Stimulated activated CD8-positive, alpha-beta memory T cell treated with anti-CD3 and anti-CD28 coated beads, Interleukin-2, amount 100 ng/mL, for 1 hour (primary cell): ENCODE measurements around the gene CARMIL3.

Experiments used
- DNase-seq, 2 donors: peaks; one replicate each; pipeline ENCODE4 v3.0.0-alpha.2; 2020; ENCODE audit warnings: low read depth in 2 of 2

The CARMIL3 gene

GRCh38 chr14:24060984-24061913 is 9.4 kb downstream of the CARMIL3 start:
- DNase-seq = no peak

- no peak for DNase-seq
Observed at GRCh38 chr14:24062216-24062980, 10.6 kb downstream of the CARMIL3 start.

DNA sequence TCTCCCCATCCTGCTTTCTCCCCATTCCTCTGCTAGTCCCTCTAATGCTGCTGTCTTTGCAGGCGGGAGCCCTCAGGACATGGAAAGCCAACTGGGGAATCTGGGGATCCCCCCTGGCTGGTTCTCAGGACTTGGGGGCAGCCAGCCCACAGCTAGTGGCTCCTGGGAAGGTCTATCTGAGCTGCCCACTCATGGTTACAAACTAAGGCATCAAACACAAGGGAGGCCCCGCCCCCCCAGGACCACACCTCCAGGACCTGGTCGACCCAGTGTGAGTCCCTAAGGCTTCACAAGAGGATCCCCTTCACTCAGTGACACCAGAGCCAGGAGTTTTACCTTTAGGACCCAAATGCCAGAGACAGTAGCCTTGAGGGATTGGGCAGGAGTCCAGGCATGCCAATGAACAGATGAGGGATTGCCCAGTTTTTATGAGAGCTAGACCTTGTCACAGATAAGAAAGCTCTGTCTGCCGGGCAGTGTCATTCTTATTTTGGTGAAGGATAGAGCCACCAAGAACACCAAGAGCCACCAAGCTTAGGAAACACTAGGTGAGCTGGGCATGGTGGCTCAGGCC is 11.5 kb downstream of the CARMIL3 start:
- no peak for DNase-seq

GRCh38 chr14:24064091-24064795 is 12.4 kb downstream of the CARMIL3 start:
- no peak for DNase-seq

- DNase-seq = no peak
Observed at GRCh38 chr14:24064856-24065255, 13.0 kb downstream of the CARMIL3 start.

DNA sequence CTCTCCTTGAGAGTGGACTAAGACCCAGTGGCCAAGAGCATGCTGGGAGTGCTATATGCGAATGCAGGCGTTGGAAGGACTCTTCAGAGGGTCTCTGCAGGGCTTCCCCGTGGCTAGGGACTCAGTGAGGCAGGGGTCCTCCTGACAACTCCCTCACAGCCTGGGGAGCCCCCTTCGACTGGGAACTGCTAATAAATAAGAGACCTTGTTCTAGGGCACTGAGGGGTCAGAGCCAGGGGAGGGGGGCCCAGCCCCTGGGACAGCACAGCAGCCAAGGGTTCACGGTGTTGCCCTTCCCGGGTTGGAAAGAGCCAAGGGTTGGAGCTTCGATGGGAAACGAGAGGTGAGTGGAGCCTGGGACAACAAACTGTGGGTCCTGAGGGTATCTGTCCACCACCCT is 13.6 kb downstream of the CARMIL3 start:
- no peak for DNase-seq

DNA sequence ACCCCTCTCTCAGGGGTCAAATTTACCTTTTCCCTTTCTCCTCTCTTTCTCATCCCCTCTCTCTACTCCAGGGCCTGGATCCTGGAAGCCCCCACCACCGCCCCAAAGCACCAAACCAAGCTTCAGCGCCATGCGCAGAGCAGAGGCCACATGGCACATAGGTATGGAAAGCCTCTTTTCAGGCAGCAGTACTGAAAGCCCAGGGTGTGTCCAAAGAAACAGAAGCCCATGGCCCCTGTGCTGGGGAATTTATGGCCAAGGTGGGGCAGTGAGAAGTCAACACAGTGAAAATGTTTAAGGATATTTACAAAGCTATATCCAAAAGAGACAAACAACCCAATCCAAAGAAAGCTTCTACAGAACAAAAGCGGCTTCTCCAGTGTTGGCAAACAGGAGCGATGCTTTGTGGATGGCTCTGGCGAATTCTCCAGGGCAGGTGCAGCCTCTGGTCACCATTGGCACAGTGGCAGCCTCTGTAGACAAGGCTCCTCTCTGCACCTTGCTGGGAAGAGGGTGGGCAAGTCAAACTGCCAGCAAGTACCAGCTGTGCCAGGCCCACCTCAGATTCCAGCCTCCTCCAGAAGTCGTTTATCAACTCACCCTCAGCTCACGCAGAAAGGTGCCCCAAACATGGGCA is 14.8 kb downstream of the CARMIL3 start:
- no peak for DNase-seq

DNA sequence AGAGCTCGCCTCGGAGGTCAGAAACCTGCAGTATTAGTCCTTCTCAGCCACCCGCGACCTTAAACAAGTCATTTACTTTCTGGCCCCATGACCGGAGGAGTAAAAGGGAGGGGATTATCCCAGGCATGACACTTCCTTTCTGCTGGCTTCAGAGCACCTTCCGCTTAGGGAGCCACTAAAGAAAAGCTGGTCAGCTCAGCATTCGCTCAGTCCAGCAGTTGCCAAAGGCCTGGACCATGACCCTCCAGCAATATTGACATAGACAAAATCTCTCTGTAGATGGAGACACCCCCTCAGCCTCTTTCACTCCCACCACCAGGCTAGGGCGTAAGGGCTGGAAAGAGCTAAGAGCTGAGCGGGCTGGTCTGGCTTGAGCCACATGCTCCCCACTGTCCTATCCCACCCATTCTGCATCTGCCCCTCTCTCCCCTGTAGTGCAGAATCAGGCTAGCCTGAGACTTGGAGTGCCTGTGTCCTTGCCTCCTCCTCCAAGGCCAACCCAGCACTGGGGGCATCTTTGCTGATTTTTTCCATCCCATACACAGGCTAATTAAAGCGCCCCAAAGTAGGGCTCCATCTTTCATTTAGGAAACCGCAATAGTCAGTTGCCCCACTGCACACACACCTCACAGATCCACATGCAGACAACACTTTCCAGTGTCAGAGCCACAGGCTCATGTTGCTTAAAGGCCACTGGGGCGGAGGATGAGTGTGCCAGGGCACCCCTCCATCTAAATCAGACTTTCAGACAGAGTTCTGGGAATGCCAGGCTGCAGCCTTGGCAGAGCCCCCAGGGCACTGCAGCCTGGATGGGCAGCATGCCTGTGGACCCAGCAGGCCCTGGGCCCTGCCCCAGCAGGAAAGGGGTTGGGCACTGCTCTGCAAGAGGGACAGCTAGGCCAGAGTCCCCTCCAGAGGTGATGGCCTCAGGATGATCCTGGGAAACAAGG is 15.6 kb downstream of the CARMIL3 start:
- DNase-seq = no peak

GRCh38 chr14:24068711-24069410 is 17.1 kb downstream of the CARMIL3 start:
- DNase-seq = no peak

DNA sequence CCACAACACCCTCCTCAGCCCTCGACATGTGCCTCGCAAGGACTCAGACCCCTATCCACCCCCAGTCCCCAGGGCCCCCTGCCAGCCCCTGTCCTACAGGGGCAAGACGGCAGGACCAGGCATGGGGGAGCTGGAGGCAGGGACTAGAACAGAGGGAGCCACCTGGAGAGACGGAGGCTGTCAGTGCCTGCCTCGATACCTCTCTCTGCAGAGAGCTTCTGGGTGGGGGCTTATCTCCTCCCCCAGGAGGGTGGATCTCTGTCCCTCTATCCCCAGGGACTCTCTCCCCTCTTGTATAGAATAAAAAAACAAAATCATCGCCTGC is 17.6 kb downstream of the CARMIL3 start:
- no peak for DNase-seq

- DNase-seq = no peak
Observed at GRCh38 chr14:24070285-24071143, 18.7 kb downstream of the CARMIL3 start.

DNA sequence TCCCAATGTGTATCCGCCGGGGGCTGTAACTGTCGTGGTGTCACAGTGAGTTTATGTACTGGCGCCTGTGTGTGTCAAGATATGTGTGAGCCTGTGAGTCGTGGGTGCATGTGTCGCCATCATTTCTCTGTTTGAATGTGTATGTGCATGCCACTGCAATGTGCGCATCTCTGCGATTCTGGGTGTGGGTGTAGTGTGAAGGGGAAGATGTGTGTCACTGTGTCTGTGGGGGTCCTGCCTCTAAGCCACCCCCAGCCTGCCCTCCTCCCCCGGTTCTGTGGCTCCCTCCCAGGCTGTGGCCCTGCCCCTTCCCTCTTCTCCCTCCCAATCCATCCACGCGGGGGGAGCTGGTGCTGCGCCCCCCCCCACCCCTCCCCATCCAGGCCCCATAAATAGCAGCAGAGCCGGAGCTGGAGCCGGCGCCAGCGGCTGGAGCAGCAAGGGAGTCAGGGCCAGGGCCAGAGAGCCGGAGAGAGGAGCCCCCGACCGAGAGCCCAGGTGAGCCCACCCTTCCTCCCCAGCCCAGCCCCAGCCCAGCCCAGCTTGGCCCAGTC is 19.4 kb downstream of the CARMIL3 start, which contains the start of gene CPNE6:
Gene CPNE6 (plus strand): TSS at position 419 of the 554 bp plus-strand sequence. CDS start 1,375 bp downstream, outside the sequence.
- DNase-seq = no peak

DNA sequence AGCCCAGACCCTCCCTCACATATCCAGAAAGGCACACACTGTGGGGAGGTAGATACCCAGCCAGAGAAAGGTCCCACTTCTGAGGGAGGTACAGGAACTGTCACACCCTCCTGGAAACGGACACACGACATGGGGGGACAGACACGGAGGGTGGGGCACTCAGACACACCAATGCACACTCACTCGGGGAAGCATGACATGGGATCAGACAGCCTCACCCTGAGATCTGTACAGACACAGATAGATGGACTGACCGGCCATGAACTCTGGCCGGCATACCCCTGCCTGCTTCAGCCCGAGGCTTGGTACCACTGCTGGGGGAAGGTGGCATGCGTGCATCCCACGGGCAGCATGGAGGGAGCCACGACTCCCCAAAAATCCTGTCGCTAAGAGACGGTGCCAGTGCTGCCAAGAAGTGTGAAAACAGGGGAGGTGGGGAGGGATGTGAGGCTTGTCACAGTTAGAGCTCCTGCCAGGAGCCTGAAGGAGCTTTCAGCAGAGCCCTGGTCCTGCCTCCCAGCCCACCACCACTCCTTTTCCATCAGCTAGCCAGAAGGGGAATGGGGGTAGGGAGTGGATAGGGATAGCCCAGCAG is 20.1 kb downstream of the CARMIL3 start:
- DNase-seq = no peak

GRCh38 chr14:24072436-24072835 is 20.6 kb downstream of the CARMIL3 start:
- DNase-seq = no peak

DNA sequence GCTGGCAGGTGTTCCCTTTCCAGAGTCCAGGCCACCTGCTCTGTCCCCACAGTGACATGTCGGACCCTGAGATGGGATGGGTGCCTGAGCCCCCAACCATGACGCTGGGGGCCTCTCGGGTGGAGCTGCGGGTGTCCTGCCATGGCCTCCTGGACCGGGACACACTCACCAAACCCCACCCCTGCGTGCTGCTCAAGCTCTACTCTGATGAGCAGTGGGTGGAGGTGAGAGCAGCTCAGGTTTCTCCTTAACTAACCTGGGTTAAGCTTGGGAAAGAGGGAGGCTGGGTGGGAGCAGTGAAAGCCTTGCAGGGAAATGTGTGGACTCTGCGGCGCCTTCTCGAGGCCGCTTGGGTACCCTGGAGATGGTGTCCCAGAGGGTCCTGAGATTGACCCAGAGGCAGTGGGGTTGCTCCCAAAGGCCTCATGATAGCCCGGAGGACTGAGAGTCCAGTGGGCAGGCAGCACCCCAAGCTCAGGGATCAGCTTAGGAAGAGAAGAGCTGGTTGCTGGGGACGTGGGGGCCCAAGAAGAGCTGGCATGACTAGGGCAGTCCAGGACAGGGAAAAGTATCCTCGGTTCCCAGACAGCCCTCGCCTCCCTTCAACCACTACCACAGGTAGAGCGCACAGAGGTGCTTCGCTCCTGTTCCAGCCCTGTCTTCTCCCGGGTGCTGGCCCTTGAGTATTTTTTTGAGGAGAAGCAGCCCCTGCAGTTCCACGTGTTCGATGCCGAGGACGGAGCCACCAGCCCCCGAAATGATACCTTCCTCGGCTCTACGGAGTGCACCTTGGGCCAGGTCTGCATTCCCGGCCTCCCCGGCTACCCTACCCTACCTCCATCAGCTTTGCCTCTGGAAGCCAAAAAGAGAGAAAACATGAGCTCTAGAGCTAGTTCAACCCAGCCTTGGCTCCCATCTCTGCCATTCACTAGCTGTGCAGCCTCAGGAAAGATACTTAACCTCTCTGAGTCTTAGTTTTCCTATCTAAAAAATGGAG is 21.4 kb downstream of the CARMIL3 start:
- DNase-seq = no peak

DNA sequence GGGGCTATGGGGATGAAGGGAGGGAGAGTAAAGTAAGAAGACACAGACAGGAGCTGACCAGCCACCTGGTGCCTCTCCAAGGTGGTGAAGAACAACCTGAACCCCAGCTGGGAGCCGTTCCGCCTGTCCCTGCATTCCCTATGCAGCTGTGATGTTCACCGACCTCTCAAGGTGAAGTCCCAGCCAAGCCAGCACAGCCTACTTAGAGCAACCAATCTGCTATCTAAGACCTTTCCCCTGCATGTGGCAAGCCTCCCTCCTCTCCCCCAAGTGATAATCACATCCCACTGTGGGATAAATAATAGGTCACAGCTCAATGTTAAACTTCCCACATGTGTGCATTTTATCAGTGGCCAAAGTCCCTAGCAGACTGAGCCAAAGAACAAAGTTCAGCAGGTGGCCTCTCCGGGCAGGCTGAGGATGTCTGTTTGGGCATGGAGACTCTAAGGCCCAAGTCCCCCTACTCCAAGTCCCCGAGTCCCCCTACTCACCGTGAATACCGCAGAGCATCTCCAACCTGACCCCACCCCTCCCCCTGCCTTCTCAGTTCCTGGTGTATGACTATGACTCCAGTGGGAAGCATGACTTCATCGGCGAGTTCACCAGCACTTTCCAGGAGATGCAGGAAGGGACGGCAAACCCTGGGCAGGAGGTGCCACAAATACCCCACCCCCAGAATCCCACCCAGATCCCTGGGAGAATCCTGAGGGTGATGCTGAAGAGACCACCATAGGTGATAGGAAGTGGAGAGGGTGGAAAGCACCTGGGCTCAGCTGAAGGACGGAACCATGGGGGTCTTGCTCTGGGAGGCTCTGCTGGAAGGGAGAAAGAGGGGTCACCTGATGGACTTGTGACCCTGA is 23.0 kb downstream of the CARMIL3 start:
- DNase-seq = no peak
